PC-3 (cell line): ENCODE results near the gene PSD. TPM values are rescaled to one million over a fixed set of nuclear protein-coding genes. Genes with fewer than 3 reads are reported as not detected.

Experiments used
- microRNA-seq: library from miRNA; unstranded; fragments of <30 nt; microRNA quantifications from one replicate; pipeline ENCODE4 v1.1.0, GENCODE V29; 2020; ENCODE audit not compliant: unreplicated experiment
- total RNA-seq: library from RNA; depleted of rRNA; stranded (reverse); fragments of >200 nt; gene quantifications from 2 replicates; pipeline ENCODE4 v1.2.3, GENCODE V29; 2014; rRNA removed

The PSD gene
- total RNA-seq, 1 experiment from 2014 or later, result 0.22 TPM

Small RNAs within 50 kb of the gene (microRNA-seq; reads per million reads assigned to microRNA genes)
- 61.9 reads per million, percentile 58 among the genes with 10 or more reads in this experiment for gene MIR146B

Other genes starting within 250 kb of the PSD start
- 0.40 TPM in 2 replicates for gene ELOVL3, start 192.5 kb downstream of the PSD start, total RNA-seq
- not detected in 2 replicates for gene PITX3, start 177.3 kb downstream of the PSD start, total RNA-seq
- gene GBF1, start 173.3 kb downstream of the PSD start, total RNA-seq, result 25.2 and 31.3 TPM in 2 replicates
- gene NFKB2, start 23.1 kb downstream of the PSD start, total RNA-seq, result 45.0 and 71.1 TPM in 2 replicates
- 10.1 and 12.7 TPM in 2 replicates for gene FBXL15, start 2.1 kb upstream of the PSD start, total RNA-seq
- gene CUEDC2, start 13.8 kb upstream of the PSD start, total RNA-seq, result 50.6 and 51.4 TPM in 2 replicates
- 1.6 and 1.9 TPM in 2 replicates for gene C10orf95, start 32.8 kb upstream of the PSD start, total RNA-seq
- 69.9 and 72.7 TPM in 2 replicates for gene ACTR1A, start 83.9 kb upstream of the PSD start, total RNA-seq
- gene SUFU, start 85.2 kb upstream of the PSD start, total RNA-seq, result 2.7 and 4.4 TPM in 2 replicates
- 61.4 and 103 TPM in 2 replicates for gene TRIM8, start 225.7 kb upstream of the PSD start, total RNA-seq